ENCODE data around the gene NRAS.

DNA sequence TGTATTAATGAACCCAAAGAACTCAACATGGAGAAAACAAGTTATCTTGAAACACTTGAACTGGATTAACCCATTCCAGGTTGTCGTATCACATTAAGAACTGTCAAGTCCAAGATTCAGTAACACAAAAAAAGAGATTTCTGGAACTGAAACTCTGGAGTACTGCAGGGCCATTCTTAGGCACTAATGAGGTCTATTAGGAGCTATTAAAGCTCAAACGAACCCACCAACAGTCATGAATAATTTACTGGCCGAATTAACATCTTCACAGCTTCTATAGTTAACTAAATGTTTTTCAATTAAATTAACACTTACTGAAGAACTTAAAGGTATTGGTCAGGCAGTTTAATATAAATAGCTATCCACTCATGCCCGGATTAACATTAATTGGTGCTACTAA, 36.6 kb upstream of the NRAS start:
- no peak for TF ChIP-seq CTCF (IDR thresholded peaks at IDR 0.05)
- TF ChIP-seq POLR2A (IDR thresholded peaks at IDR 0.05), result no peak

All from ovary (tissue), 3 donors.